ENCODE measurements around the gene CDC25A.

The CDC25A gene

DNA sequence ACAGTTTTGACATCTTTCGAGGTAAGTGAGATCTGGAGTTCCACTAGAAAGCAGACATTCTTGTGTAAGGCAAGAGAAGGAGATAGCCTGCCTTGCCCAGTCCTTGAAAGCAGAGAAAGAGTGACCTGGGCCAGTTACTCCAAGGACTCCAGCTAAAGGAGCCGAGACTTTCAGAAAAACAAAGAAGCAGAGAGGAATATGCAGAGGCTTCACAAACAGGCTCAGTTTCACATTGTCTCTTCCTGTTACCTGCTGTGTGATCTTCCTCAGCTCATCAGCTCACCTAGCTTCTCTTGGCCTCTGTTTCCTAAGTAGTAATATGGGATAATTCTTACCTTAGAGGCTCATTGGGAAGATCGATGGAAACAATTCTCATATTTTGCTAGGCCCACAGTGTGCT lies 81.0 kb downstream of the CDC25A start:
- DNase-seq (ENCODE audit: low read depth in 3 of 3), result no peak

Measured in stimulated activated CD4-positive, alpha-beta T cell treated with anti-CD3 and anti-CD28 coated beads, TNF-alpha, amount 100 ng/mL, for 48 hours (primary cell).